GM23338 (cell line): ENCODE results near the gene PUM2.

Source experiments
- CREB1 ChIP-seq: fragments of 250-450 bp; sonication (Bioruptor Pico); IDR thresholded peaks from 2 replicates; pipeline ENCODE4 v1.5.0; 2020; ENCODE audit warnings: low read depth, mild to moderate bottlenecking, moderate library complexity
- EZH2 ChIP-seq: fragments of 200-600 bp; sonication (generic); IDR thresholded peaks from one replicate; pipeline ENCODE4 v1.8.0; 2017; ENCODE audit warnings: antibody characterized with exemption, mild to moderate bottlenecking, low read depth; ENCODE audit not compliant: unreplicated experiment
- TF ChIP-seq, protein P1 (sequence below), 2 experiments: fragments of 200-600 bp in 1 of 2; sonication (generic) in 1 of 2; conservative IDR thresholded peaks; 2 replicates each; pipeline versions ENCODE4 v1.5.1 to v1.6.1; 2016 to 2017; ENCODE audit warnings: antibody characterized with exemption in 2 of 2, low read depth in 2 of 2, mild to moderate bottlenecking in 2 of 2, moderate library complexity in 1 of 2

DNA sequence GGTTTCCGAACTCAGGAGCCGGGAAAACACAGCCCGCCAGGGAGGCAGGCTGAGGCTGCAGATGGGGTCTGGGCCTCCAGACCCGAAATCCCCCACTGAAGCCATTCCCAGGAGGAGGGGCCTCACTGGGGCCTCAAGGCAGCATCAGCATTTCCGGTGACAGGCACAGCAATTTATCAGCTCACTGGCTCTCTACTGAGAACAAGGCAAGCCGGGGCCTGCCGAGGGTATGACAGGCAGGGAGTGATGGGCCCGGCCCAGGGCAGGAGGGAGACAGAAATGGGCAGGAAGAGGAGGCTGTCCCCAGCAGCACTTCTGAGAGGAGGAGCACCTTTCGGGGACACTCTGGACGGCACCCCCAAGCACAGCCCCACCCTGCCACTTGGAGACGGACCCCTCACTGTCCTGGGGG, 138.2 kb downstream of the PUM2 start:
- TF ChIP-seq, protein P1, sequence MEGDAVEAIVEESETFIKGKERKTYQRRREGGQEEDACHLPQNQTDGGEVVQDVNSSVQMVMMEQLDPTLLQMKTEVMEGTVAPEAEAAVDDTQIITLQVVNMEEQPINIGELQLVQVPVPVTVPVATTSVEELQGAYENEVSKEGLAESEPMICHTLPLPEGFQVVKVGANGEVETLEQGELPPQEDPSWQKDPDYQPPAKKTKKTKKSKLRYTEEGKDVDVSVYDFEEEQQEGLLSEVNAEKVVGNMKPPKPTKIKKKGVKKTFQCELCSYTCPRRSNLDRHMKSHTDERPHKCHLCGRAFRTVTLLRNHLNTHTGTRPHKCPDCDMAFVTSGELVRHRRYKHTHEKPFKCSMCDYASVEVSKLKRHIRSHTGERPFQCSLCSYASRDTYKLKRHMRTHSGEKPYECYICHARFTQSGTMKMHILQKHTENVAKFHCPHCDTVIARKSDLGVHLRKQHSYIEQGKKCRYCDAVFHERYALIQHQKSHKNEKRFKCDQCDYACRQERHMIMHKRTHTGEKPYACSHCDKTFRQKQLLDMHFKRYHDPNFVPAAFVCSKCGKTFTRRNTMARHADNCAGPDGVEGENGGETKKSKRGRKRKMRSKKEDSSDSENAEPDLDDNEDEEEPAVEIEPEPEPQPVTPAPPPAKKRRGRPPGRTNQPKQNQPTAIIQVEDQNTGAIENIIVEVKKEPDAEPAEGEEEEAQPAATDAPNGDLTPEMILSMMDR (conservative IDR thresholded peaks at IDR 0.05; ENCODE audit: low read depth in 2 of 2): no peak
- no peak for TF ChIP-seq EZH2
- TF ChIP-seq CREB1 (CRISPR knock-in tag): no peak
